ENCODE measurements around the gene POMZP3.
"Not testable (repeated sequence)": the region's sequence is repeated elsewhere in the genome, so short reads cannot be mapped to it uniquely, and the experiment has no call there.

POMZP3 gene

GRCh38 chr7:76575919-76576655 lies 51.0 kb downstream of the POMZP3 start:
- not testable (repeated sequence) for H3K27ac Mint-ChIP-seq (ENCODE audit: low read depth); H3K27me3 Mint-ChIP-seq; DNase-seq (ENCODE audit: low spot score in 2 of 2); H3K4me3 Mint-ChIP-seq; ATAC-seq (replicated peaks; ENCODE audit: extremely low read depth, poor library complexity, severe bottlenecking); H3K36me3 Mint-ChIP-seq (ENCODE audit: insufficient read depth); H3K9me3 Mint-ChIP-seq
- H3K4me1 Mint-ChIP-seq: peaks cover 12% of the 10 kb centered on the region

DNA sequence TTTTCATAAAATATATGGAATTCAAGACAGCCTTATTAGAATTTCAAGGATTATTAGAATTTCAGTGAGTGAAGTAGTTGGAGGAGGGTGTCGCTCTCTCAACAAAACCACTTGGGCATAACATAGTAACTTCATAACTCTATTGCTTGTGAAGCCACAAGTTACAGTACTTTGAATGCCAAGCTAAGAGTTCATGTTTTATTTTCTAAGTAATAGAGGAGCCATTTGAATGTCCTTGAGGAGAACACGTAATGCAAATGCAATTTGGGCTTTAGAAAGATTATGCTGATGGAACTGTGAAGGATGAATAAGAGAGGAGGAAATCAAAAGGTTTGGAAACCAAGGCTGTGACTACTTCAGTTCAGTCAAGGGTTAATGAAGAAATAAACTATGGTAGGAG lies 51.6 kb downstream of the POMZP3 start:
- H3K27ac Mint-ChIP-seq (ENCODE audit: low read depth); ATAC-seq (replicated peaks; ENCODE audit: extremely low read depth, poor library complexity, severe bottlenecking): not testable (repeated sequence)

GRCh38 chr7:76572296-76572695 lies 54.8 kb downstream of the POMZP3 start:
- not testable (repeated sequence) for H3K4me1 Mint-ChIP-seq; H3K27ac Mint-ChIP-seq (ENCODE audit: low read depth); H3K9me3 Mint-ChIP-seq; H3K27me3 Mint-ChIP-seq; ATAC-seq (replicated peaks; ENCODE audit: extremely low read depth, poor library complexity, severe bottlenecking); H3K36me3 Mint-ChIP-seq (ENCODE audit: insufficient read depth); H3K4me3 Mint-ChIP-seq; DNase-seq (ENCODE audit: low spot score in 2 of 2)

More for the DNA sequence above, 51.6 kb downstream of the POMZP3 start:
- not testable (repeated sequence) for H3K9me3 Mint-ChIP-seq; H3K36me3 Mint-ChIP-seq (ENCODE audit: insufficient read depth); H3K4me3 Mint-ChIP-seq; DNase-seq (ENCODE audit: low spot score in 2 of 2); H3K27me3 Mint-ChIP-seq
- peaks cover 12% of the 10 kb centered on the region for H3K4me1 Mint-ChIP-seq

- not testable (repeated sequence) for DNase-seq (ENCODE audit: low spot score in 2 of 2); H3K36me3 Mint-ChIP-seq (ENCODE audit: insufficient read depth); H3K9me3 Mint-ChIP-seq; H3K27me3 Mint-ChIP-seq; H3K4me3 Mint-ChIP-seq; ATAC-seq (replicated peaks; ENCODE audit: extremely low read depth, poor library complexity, severe bottlenecking); H3K27ac Mint-ChIP-seq (ENCODE audit: low read depth)
- peaks cover 13% of the 10 kb centered on the region for H3K4me1 Mint-ChIP-seq
Measured at GRCh38 chr7:76570324-76570775, 56.7 kb downstream of the POMZP3 start.

DNA sequence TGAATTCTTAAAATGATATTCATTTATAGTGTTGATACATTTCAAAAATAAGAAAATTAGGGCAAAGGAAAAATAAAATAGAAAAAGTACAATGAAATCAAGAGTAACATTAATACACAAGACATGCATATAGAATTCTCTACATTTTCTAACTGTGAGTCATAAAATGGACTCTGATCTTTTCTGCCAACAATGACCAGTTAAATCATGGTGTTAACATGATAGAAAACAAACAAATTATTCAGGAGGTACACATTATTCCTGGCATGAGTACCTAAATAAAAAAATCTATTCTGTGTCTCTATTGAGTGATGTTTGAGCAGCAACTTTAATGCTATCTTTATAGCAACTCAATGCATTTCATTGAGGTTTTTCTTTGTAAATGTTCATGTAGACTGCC lies 58.3 kb downstream of the POMZP3 start:
- peaks cover 23% of the 10 kb centered on the region for H3K4me1 Mint-ChIP-seq
- not testable (repeated sequence) for H3K4me3 Mint-ChIP-seq; ATAC-seq (replicated peaks; ENCODE audit: extremely low read depth, poor library complexity, severe bottlenecking); H3K9me3 Mint-ChIP-seq; H3K27ac Mint-ChIP-seq (ENCODE audit: low read depth); DNase-seq (ENCODE audit: low spot score in 2 of 2); H3K27me3 Mint-ChIP-seq; H3K36me3 Mint-ChIP-seq (ENCODE audit: insufficient read depth)

DNA sequence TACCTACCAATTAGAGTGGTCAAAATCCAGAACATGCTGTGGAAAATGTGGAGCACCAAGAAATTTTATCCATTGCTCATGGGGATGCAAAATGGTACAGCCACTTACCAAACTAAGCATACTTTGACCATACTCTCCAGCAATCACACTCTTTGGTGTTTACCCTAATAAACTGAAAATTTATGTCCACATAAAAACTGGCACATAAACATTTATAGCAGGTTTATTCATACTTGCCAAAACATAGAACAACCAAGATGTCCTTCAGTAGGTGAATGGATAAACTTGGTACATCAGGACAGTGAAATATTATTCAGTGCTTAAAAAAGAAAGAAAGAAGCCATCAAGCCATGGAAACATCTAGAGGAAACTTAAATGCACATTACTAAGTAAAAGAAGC lies 59.3 kb downstream of the POMZP3 start:
- ATAC-seq (replicated peaks; ENCODE audit: extremely low read depth, poor library complexity, severe bottlenecking); H3K9me3 Mint-ChIP-seq; H3K27ac Mint-ChIP-seq (ENCODE audit: low read depth); H3K27me3 Mint-ChIP-seq; H3K4me3 Mint-ChIP-seq; DNase-seq (ENCODE audit: low spot score in 2 of 2); H3K36me3 Mint-ChIP-seq (ENCODE audit: insufficient read depth): not testable (repeated sequence)
- peaks cover 25% of the 10 kb centered on the region for H3K4me1 Mint-ChIP-seq

DNA sequence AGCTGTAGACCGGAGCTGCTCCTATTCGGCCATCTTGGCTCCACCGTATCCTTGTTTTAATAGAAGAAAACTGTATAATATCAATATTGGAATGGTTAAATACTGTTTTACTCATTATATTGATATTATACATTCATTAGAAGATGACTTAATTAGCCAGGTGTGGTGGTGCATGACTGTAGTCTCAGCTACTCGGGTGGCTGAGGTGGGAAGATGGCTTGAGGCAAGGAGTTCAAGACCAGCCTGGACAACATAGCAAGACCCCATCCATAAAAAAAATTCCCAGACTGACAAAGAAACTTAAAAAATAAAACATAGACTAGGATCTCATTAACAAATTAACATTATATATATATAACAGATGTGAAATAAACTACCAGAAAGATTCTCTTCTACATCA lies 59.8 kb downstream of the POMZP3 start:
- not testable (repeated sequence) for H3K4me3 Mint-ChIP-seq; H3K36me3 Mint-ChIP-seq (ENCODE audit: insufficient read depth); H3K27ac Mint-ChIP-seq (ENCODE audit: low read depth); H3K9me3 Mint-ChIP-seq; ATAC-seq (replicated peaks; ENCODE audit: extremely low read depth, poor library complexity, severe bottlenecking); DNase-seq (ENCODE audit: low spot score in 2 of 2); H3K27me3 Mint-ChIP-seq
- H3K4me1 Mint-ChIP-seq: peaks cover 25% of the 10 kb centered on the region

- H3K36me3 Mint-ChIP-seq (ENCODE audit: insufficient read depth); H3K9me3 Mint-ChIP-seq: not testable (repeated sequence)
Measured at GRCh38 chr7:76565001-76565400, 62.1 kb downstream of the POMZP3 start.

DNA sequence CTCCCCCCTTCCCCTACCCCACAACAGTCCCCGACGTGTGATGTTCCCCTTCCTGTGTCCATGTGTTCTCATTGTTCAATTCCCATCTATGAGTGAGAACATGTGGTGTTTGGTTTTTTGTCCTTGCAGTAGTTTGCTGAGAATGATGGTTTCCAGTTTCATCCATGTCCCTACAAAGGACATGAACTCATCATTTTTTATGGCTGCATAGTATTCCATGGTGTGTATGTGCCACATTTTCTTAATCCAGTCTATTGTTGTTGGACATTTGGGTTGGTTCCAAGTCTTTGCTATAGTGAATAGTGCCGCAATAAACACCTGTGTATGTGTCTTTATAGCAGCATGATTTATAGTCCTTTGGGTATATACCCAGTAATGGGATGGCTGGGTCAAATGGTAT lies 65.7 kb downstream of the POMZP3 start:
- not testable (repeated sequence) for ATAC-seq (replicated peaks; ENCODE audit: extremely low read depth, poor library complexity, severe bottlenecking); DNase-seq (ENCODE audit: low spot score in 2 of 2); H3K4me3 Mint-ChIP-seq; H3K27ac Mint-ChIP-seq (ENCODE audit: low read depth); H3K27me3 Mint-ChIP-seq; H3K9me3 Mint-ChIP-seq
- Mint-ChIP-seq H3K4me1 (peaks cover 41% of the 10 kb centered on the region), H3K36me3 (ENCODE audit: insufficient read depth) (peaks cover 11% of the 10 kb centered on the region)

More at GRCh38 chr7:76565001-76565400, 62.1 kb downstream of the POMZP3 start:
- ATAC-seq (replicated peaks; ENCODE audit: extremely low read depth, poor library complexity, severe bottlenecking); H3K27ac Mint-ChIP-seq (ENCODE audit: low read depth); DNase-seq (ENCODE audit: low spot score in 2 of 2); H3K4me3 Mint-ChIP-seq; H3K27me3 Mint-ChIP-seq: not testable (repeated sequence)
- H3K4me1 Mint-ChIP-seq: peaks cover 26% of the 10 kb centered on the region

- not testable (repeated sequence) for DNase-seq (ENCODE audit: low spot score in 2 of 2); ATAC-seq (replicated peaks; ENCODE audit: extremely low read depth, poor library complexity, severe bottlenecking); H3K9me3 Mint-ChIP-seq; H3K4me3 Mint-ChIP-seq; H3K36me3 Mint-ChIP-seq (ENCODE audit: insufficient read depth); H3K27me3 Mint-ChIP-seq
- Mint-ChIP-seq H3K4me1 (peaks cover 38% of the 10 kb centered on the region), H3K27ac (ENCODE audit: low read depth) (peak overlapping the region; percentile 18)
Measured at GRCh38 chr7:76560157-76560556, 66.9 kb downstream of the POMZP3 start.
